Pulmonary artery endothelial cell (primary cell): ENCODE results near the gene ADRM1. TPM values are rescaled to one million over a fixed set of nuclear protein-coding genes. Genes with fewer than 3 reads are reported as not detected.

Experiments used
- DNase-seq: peaks from one replicate; pipeline ENCODE4 v3.0.0-alpha.2; 2011; ENCODE audit warnings: low read depth, low spot score
- total RNA-seq: library from RNA; depleted of rRNA; stranded (reverse); fragments of >200 nt; gene quantifications from 2 replicates; pipeline ENCODE4 v1.2.3, GENCODE V29; 2014

Gene ADRM1
- total RNA-seq, 1 donor from 2014 or later = 150 TPM

DNA sequence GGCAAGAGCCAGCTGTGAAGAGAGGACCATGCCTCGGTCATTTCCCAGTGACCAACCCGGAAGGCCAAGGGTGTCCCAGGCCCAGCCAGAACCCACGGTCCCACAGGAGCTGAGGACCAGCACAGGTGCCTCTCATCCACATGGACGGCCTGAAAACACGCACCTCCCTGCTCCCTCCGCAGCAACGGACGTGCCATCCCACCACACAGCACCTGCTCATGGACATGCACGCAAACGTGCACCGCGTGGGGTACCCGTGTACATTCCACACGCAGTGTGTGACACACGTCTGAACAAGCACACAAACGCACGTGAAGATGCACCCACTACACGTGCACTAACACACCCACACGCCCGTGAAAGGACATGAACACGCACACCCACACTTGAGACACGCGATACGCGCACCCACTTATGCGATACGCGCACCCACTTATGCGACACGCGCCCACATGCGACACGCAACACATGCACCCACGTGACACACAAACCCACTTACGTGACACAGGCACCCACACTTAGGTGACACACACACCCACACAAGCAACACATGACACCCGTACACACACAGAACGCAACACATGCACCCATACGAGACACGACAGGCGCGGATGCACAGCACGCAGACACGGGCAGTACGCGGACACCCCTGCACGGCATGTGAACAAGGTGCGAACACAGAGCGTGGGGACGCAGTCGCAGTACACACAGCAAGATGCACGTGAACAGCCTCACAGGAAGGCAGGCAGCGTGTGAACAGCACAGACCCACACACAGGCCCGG is 34.2 kb downstream of the ADRM1 start:
- DNase-seq = no peak

DNA sequence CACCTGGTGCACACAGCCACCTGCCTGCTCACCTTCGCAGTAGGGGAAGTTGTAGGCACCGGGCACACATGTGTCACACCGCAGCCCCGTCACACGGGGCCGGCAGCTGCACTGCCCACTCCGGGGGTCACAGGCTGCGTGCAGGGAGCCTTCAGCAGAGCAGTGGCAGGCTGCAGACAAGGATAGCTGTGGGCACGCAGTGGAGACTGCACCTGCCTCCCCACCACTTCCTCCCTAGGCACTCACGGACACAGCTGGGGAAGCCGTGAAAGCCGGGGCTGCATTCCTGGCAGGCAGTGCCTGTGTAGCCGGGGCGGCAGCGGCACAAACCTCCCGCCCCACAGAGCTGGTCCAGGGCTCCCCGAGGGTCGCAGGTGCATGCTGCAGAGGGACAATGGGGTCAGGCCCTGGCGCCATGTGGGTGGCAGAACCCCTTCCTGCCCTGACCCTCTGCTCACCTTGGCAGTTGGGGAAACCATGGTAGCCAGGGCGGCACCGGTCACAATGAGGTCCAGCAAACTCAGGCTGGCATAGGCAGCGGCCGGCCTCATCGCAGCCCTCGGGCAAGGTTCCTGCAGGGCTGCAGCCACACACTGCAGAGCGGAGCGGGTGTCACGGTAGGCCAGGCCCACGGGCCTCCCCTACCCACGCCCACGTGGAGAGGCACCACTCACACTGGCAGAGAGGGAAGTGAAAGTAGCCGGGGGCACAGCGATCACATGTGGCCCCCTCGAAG is 34.9 kb downstream of the ADRM1 start:
- DNase-seq = no peak

DNA sequence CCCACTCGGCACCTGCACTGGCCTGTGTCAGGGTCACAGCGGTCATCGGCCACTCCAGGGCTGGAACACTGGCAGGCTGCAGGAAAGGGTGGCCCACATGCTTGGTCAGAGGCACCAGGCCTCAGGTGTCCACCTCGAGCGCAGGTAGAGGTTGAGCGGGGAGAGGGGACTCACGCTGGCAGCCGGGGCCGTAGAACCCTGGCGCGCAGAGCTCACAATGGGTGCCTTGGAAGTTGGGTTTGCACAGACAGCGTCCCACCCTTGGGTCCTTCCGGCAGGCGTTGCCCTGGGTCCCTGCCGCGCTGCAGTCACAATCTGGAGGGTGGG is 35.5 kb downstream of the ADRM1 start:
- DNase-seq = no peak

DNA sequence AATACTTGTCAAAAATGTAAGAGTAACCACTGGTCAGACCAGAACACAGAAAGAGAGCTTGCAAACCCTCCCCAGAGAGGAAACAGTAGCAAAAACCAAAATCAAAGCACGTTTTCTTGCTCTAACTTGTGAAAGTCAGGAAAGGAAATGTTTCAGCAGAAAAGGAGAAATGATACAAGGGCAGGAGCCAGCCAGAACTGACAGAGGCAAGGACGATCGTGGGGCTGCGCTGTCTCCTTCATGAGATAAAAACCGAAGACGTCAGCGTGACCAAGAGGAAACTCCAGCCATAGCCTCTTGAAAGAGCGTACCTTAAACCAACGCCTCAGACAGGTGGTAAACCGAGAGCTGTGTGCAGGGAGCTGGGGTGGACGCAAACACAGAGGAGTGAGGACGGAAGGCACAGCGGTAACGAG is 36.9 kb downstream of the ADRM1 start:
- no peak for DNase-seq

DNA sequence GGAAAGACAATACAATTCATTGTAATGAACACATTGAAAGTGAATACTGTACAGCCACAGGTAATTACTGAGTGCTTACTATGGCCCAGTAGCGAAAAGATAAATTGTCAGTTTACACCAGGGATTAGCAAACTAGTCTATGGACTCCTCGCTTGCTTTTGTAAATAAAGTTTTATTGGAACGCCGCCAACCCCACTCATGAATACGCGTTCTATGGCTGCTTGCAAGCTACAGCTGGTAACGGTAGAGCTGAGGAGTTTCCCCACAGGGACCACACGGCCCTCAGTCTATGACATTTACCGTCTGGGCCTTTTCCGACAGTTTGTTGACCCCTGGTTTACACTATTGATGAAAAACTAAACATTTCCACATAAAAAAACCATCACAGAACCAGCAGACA is 40.1 kb downstream of the ADRM1 start:
- no peak for DNase-seq

DNA sequence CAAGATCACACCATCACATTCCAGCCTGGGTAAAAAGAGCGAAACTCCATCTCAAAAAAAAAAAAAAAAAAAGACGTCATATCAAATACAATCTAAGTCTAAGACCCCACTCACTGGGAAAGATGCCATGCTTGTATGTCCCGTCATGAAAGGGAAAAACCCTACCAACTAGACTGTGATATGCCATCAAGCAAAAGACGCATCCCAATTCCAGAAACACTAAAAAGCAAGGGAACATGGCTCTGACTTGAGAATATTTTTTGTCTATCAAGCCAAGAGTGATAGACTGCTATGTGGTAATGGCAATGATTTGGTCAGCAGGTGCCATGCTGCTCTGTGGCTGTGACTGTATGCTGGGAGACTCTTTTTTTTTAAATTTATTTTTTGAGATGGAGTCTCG is 41.3 kb downstream of the ADRM1 start:
- DNase-seq = no peak

DNA sequence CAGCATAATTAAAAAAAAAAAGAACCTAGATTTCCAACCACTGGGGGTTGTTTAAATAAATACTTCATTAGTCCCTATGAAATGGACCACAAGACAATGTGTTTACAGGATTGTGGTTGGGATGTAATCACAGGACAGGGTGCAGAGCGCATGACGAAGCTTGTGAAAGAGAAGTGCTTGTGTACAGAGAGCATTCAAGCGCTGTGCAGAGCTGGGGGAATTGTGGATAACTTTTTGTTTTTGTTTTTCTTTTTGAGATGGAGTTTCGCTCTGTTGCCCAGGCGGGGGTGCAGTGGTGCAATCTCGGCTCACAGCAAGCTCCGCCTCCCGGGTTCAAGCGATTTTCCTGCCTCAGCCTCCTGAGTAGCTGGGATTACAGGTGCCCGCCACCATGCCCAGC is 42.0 kb downstream of the ADRM1 start:
- DNase-seq = no peak

DNA sequence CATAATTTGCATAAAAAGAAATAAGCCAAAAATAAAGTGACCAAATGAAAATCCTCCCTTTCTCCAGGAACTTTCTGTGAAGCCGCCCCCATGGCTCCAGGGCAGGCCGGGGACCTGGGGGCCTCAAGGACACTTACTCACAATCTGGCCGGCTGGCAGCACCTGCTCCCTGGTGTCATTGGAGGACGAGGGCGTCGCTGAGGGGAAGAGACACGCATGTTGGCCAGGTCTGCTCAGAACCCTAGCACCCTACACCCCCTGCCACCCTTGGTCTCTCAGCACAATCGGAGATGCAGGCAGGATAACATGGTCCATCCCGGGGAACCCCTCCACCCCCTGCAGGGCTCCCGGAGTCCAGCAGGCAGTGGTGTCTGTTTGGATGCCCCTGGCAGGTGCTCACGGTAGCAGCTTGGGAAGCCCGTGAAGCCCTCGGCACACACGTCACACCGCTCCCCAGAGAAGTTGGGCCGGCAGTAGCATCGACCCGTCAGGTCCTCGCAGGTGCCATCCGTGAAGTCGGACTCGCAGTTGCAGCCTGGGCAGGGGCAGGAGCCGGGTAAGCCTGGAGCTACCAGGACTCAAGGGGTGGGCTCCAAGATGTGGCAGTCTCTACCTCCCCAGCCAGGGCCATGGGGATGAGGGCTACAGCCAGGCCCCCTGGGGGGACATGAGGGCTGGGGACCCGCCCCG is 43.0 kb downstream of the ADRM1 start:
- DNase-seq = no peak

DNA sequence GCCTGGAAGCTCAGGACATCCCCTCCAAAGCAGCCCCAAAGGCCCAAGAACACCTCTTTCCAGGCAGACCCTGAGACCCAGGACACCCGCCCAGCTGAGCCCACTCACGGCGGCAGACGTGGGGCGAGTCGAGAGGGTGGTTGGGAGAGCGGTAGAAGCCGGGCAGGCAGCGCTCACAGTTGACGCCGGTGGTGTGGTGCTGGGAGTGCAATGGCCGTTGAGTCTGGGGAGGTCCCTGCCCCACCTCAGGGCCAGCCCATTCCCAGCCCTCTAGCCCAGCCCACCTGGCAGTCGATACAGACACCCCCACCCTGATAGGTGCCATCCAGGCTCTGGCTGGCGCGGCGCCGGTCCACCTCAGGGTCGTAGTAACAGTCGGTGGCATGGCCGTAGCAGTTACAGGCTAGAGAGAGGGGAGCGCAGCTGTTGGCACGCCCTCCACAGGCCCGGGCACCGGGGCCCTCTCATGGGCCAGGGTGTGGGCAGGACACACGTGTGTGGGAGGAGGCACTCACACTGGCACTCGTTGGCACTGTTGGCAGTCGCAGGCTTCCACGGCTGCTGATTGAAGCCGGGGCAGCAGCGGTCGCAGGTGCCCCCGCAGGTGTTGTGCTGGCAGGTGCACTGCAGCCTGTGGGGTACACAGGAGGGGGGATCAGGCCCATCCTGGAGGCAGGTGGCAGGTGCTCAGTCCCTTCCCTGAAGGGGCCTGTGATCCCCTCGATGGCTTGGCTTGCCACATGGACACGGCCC is 43.8 kb downstream of the ADRM1 start:
- DNase-seq = no peak

DNA sequence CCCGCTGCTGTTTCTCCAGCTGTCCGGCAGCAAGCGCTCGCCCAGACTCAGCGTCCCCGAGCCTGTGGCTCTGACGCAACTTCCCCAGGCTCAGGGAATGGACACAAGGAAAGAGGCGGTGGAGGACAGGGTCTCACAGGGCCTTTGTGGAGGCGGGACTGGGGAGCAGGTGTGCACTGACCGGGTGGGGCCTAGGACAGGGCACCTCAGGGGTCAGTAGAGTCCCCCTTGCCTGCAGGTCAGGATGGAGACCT is 44.3 kb downstream of the ADRM1 start:
- DNase-seq = no peak

DNA sequence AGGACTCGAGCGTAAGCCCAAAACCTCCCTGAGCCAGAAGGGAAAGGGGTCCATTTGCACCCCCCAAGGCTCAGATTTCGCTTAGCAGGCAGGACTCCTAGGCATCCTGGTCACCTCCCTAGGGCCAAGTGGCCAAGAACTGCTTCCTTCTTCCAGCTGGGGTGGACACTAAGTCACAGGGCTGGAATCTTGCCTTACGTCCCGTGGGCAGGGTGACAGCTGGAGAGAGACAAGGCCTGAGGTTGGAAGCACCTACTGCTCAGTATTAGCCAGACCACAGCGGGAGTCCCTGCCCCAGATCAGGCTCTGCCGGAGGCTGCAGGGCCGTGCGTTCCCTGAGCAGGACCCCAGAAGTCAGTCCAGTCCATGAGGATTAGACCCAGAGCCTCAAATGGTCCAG is 44.6 kb downstream of the ADRM1 start:
- DNase-seq = no peak

DNA sequence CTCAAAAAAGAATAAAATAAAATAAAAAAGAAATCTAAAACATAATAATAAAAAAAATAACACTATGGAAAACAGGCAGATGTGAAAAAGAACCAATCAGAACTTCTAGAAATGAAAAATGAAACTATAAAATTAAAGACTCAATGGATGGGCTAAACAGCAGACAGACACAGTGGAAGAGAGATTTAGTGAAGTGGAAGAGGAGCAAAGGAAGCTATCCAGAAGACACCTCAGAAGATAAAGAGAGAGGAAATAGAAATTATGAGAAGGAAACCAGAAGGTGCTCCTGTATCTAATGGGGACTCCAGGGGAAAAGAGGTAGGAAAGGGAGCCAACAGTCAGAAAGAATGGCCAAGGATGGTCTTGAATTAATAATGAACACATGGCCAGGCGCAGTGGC is 45.8 kb downstream of the ADRM1 start:
- no peak for DNase-seq

DNA sequence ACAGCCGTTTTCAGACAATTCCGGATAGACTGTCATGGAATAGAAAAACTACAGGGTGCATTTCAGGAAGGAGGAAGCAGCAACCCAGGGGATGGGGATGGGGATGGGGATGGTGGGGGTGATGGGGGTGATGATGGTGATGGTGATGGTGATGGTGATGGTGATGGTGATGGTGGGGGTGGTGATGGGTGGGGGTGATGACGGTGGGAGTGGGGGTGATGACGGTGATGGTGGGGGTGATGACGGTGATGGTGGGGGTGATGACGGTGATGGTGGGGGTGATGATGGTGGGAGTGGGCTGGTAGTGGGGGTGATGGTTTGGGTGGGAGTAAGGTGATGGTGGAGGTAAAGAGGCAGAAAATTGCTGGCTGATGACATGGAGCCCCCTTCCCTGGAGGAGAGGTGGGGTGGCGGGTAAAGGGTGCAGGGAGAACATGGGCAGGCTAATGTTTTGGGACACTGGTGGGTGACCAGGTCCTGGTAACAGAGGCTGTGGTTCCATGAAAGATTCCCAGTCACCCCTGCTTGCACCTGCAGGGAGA is 46.8 kb downstream of the ADRM1 start:
- DNase-seq = no peak

DNA sequence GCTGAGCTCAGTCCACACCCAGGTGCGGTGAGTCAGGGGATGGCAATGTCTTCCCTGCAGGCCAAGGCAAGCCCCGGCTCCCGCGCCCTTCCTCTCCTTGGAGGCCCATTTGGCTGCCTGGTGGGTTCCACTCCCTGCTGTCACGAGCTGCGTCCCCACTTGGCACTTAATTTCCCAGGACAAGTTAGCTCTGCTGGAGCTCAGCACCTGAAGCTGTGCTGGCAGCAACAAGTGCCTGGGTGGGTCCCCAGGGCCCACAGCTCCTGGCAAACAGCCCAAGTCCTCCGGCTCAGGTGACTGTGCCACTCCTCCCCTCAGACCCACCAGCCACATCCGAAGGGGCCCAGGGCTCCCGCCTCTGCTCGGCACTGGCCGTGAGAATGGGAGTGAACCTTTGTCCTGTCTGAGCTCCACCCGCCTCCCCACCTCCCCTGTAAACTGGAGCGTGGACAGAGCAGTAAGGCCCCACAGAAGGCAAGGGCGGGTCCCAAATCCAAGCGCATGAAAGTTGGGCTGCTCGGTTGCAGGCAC is 47.4 kb downstream of the ADRM1 start:
- no peak for DNase-seq

DNA sequence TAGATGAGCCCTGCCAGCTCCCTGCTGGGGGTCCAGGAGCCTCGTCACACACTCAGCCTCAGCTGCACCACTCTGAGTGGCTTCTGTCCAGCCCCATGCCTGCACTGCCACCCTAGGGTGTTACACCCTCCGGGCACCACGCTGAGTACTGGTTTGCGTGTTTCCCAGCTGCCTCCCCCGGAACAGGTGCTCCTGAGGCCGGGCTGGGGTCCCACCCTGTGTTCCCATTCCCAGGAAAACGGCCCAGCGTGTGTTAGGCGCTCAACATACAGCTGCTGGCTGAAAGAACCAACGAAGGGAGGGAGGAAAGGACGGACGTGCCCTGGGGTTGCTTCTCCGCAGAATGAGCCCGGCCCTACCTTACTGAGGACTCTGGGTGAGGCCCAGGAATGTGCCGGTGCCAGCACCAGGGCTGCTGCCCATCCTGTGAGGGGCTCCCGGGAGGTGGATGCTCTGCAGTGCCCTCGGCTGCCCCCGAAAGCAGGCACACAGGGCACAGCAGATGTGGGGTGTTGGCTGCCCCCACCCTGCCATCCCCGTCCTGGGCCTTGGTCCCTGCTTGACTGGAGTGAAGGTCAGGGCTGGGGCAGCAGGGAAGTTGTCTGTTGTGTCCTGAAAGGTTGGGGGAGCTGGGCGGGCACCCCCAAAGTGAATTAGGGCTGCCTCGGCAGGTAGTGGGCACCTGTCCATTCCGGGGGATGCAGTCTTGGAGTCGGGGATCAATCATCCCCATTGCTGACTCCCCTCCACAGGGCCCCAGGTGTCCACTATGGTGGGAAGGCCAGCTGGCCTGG is 48.0 kb downstream of the ADRM1 start:
- DNase-seq = no peak

DNA sequence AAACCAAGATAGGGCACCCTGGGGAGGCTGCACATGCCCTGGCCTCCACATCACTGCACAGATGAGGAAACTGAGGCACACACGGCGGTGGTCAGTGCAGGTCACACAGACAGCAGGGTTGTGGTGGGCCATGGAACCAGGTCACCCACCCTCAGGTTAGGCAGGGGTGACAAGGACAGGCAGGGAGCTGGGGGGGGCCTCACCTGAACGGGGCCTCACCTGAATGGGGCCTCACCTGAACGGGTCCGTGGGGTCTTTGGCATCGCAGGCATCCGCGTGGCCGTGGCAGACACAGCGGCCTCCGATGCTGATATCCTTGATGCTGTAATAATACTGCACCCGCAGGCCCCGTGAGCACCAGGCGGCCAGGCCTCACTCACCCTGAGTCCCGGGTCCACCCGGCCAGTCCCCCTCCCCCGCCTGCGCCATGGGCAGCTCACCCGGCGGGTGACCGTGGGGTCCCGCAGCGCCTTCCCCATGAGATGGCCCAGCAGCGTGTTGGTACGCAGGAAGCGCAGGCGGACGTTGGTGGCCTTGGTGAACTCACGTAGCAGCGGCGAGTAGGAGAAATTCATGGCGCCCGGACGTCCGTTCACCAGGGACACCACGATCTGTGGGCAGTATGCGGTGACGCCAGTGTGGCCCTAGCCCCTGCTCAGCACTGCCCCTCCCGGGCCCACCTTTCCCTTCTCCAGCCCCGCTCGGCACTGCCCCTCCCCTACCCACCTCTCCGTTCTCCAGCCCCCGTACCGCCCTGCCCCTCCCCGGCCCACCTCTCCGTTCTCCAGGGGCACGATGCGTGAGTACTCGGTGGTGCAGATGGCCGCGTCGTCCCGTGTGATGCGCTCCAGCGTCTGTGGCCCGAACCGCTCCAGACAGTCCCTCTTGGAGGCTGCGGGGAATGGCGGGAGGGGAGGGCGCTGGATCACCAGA is 48.9 kb downstream of the ADRM1 start:
- no peak for DNase-seq

DNA sequence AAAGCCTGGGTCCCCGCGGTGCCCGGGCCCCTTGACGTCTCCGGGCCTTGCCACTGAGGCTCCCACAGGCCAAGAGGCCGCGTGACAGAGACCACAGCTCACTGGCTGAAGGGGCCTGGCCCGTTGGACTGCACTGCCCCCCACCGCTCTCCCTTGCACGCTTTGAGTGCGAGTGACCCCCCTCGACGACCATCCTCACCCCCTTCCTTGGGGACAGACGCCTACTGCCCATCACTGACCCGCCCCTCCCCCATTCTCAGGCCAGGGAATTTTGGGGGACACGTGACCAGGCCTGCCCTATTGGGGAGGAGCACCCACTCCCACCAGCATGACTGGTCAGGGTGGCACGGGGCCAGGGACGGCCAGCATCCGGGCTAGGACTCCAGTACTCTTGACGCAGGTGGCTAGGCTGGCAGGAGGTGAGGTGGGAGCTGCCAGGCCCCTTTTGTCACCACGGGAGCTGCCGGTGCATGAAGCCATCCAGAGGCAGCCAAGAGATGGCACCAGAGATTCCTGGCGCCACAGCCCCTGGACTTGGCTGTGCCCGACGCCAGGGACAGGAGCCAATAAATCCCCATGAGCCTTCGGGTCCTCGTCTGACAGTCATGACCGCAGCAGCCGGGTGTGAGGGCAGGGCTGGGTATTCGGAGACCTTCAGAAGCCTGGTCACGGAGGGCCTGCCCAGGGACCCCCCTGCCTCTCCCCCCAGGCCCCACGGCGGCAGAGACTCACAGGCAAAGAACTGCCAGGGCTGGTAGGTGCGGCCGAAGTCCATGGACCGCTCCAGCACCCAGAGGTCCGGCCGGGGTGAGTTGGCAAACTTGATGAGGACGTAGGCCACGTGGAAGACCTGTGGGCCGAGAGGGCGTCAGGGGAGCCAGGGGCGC is 49.8 kb downstream of the ADRM1 start:
- DNase-seq = no peak

DNA sequence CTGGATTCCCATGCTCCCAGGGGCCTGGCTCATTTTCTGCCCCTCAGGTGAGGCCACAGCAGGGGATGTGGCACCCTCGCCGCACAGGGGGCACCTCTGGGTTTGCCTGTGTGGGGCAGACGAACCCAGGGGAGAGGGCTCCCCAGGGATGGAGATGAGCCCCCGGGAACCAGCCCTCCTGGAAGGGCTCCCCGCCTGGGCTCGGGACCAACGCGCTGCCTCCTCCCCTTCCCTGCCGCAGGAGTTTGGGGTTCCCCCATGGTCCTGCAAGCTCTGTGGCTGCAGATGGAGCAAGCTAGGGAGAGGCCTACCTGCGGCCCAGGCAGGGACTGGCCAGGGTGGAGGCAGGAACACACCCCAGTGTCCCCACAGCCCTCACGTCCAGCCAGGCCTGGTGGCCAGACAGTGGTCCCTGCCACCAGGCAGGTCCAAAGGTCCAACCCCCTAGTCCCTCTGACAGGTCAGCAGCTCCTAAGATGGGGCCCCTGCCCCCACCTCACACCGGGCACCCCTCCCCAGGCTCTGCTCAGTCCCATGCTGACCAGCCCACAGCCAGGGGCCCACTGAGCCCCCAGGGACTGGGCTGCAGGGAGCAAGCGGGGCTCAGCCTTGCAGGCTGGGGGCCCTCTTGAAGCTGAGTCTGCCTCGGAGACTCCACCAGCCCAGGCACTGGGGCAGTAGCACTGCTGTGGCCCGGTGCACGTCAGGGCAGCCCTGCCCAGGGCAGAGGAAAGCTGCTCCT is 50.7 kb downstream of the ADRM1 start:
- DNase-seq = no peak
